Liver (tissue), 9 donors: Measurements from ENCODE around the gene SOX13. TPM values are rescaled to one million over a fixed set of nuclear protein-coding genes. Genes with fewer than 3 reads are reported as not detected.

ENCODE experiments used
- DNase-seq: peaks from one replicate; pipeline ENCODE4 v3.0.0-alpha.2; 2017; ENCODE audit warnings: low spot score
- H3K27ac ChIP-seq, 2 donors: one replicate each; pipeline ENCODE4 v1.7.0; 2013; ENCODE audit warnings: inconsistent platforms in 2 of 2, low read length in 2 of 2, control low read depth in 1 of 2, low read depth in 1 of 2, mild to moderate bottlenecking in 1 of 2
- H3K27me3 ChIP-seq, 4 donors: one replicate each; pipeline versions ENCODE4 v1.6.1 to v1.7.0; 2013; ENCODE audit warnings: low read length in 3 of 4, inconsistent platforms in 1 of 4, mild to moderate bottlenecking in 1 of 4, moderate library complexity in 1 of 4; ENCODE audit not compliant: control insufficient read depth in 4 of 4, insufficient read depth in 4 of 4
- H3K36me3 ChIP-seq, 4 donors: one replicate each; pipeline versions ENCODE4 v1.6.1 to v1.7.0; 2013; ENCODE audit warnings: low read length in 3 of 4, mild to moderate bottlenecking in 3 of 4, low read depth in 1 of 4, moderate library complexity in 1 of 4; ENCODE audit not compliant: control insufficient read depth in 4 of 4, insufficient read depth in 3 of 4
- H3K4me1 ChIP-seq, 4 donors: one replicate each; pipeline versions ENCODE4 v1.6.1 to v1.7.0; 2013; ENCODE audit warnings: low read length in 3 of 4, mild to moderate bottlenecking in 3 of 4, moderate library complexity in 1 of 4; ENCODE audit not compliant: control insufficient read depth in 4 of 4, insufficient read depth in 4 of 4
- H3K4me3 ChIP-seq, 3 donors: one replicate each; pipeline versions ENCODE4 v1.6.1 to v1.7.0; 2013; ENCODE audit warnings: low read length in 3 of 3, control low read depth in 1 of 3, low read depth in 1 of 3, mild to moderate bottlenecking in 1 of 3
- H3K9ac ChIP-seq, 2 donors: one replicate each; pipeline ENCODE4 v1.7.0; 2013; ENCODE audit warnings: low read length in 2 of 2, mild to moderate bottlenecking in 2 of 2, moderate library complexity in 2 of 2, control low read depth in 1 of 2, low read depth in 1 of 2
- H3K9me3 ChIP-seq, 4 donors: one replicate each; pipeline versions ENCODE4 v1.6.1 to v1.7.0; 2013; ENCODE audit warnings: low read length in 3 of 4; ENCODE audit not compliant: control insufficient read depth in 4 of 4
- ATF3 ChIP-seq: IDR thresholded peaks from 2 replicates; pipeline ENCODE4 v1.6.1; 2016; ENCODE audit warnings: antibody characterized with exemption
- CTCF ChIP-seq: fragments of 150-350 bp; IDR thresholded peaks from 2 replicates; pipeline ENCODE4 v1.5.1; 2017; ENCODE audit warnings: improper control_type of control experiment, low read depth, low read length; ENCODE audit not compliant: missing input control
- EGR1 ChIP-seq, 2 donors: IDR thresholded peaks; 2 replicates each; pipeline ENCODE4 v1.6.1; 2016 to 2018; ENCODE audit warnings: antibody characterized with exemption in 2 of 2, low read depth in 2 of 2
- FOXA1 ChIP-seq: IDR thresholded peaks from 2 replicates; pipeline ENCODE4 v1.6.1; 2016; ENCODE audit warnings: antibody characterized with exemption
- FOXA2 ChIP-seq: IDR thresholded peaks from 2 replicates; pipeline ENCODE4 v1.6.1; 2016; ENCODE audit warnings: antibody characterized with exemption
- GABPA ChIP-seq, 2 donors: IDR thresholded peaks in 1 of 2; conservative IDR thresholded peaks in 1 of 2; 2 replicates each; pipeline ENCODE4 v1.6.1; 2016; ENCODE audit warnings: antibody characterized with exemption in 2 of 2, mild to moderate bottlenecking in 1 of 2, moderate library complexity in 1 of 2
- HNF4A ChIP-seq, 2 donors: conservative IDR thresholded peaks; 2 replicates each; pipeline ENCODE4 v1.6.1; 2016; ENCODE audit warnings: antibody characterized with exemption in 2 of 2, mild to moderate bottlenecking in 2 of 2
- HNF4G ChIP-seq: IDR thresholded peaks from 2 replicates; pipeline ENCODE4 v1.6.1; 2016; ENCODE audit warnings: antibody characterized with exemption
- JUND ChIP-seq, 2 donors: IDR thresholded peaks; 2 replicates each; pipeline ENCODE4 v1.6.1; 2016; ENCODE audit warnings: antibody characterized with exemption in 2 of 2
- MAX ChIP-seq: IDR thresholded peaks from 2 replicates; pipeline ENCODE4 v1.6.1; 2016; ENCODE audit warnings: antibody characterized with exemption
- NR2F2 ChIP-seq: IDR thresholded peaks from 2 replicates; pipeline ENCODE4 v1.6.1; 2016; ENCODE audit warnings: antibody characterized with exemption
- RAD21 ChIP-seq, 2 donors: IDR thresholded peaks; 2 replicates each; pipeline ENCODE4 v1.6.1; 2016; ENCODE audit warnings: antibody characterized with exemption in 2 of 2, mild to moderate bottlenecking in 2 of 2
- REST ChIP-seq: IDR thresholded peaks from 2 replicates; pipeline ENCODE4 v1.6.1; 2016; ENCODE audit warnings: antibody characterized with exemption, mild to moderate bottlenecking
- RXRA ChIP-seq, 2 donors: IDR thresholded peaks; 2 replicates each; pipeline ENCODE4 v1.6.1; 2017 to 2018; ENCODE audit warnings: antibody characterized with exemption in 2 of 2, mild to moderate bottlenecking in 1 of 2
- SP1 ChIP-seq: IDR thresholded peaks from 2 replicates; pipeline ENCODE4 v1.6.1; 2018; ENCODE audit warnings: antibody characterized with exemption, mild to moderate bottlenecking
- TAF1 ChIP-seq: conservative IDR thresholded peaks from 2 replicates; pipeline ENCODE4 v1.6.1; 2016; ENCODE audit warnings: antibody characterized with exemption, mild to moderate bottlenecking
- YY1 ChIP-seq: IDR thresholded peaks from 2 replicates; pipeline ENCODE4 v1.6.1; 2016; ENCODE audit warnings: antibody characterized with exemption, mild to moderate bottlenecking
- ZBTB33 ChIP-seq: IDR thresholded peaks from 2 replicates; pipeline ENCODE4 v1.6.1; 2016; ENCODE audit warnings: antibody characterized with exemption
- WGBS: extraction: QIAGEN DNeasy Blood & Tissue Kit; methylation state at CpG from one replicate; pipeline ENCODE4 v1.1.7; 2013; 5-methylcytosine and 5-hydroxymethylcytosine counted together
- polyA plus RNA-seq, 2 donors: library from polyadenylated mRNA; stranded (reverse) in 1 of 2; unstranded in 1 of 2; fragments of 200-250 nt in 1 of 2; fragments of >200 nt in 1 of 2; fragmentation: Nextera tagmentation in 1 of 2; extraction: Ambion mirVana in 1 of 2; gene quantifications; one replicate each; pipeline versions ENCODE4 v1.2.1 to v1.2.3, GENCODE V29; 2013 to 2015
- total RNA-seq, 2 donors: library from RNA; depleted of rRNA; stranded (reverse); fragments of >200 nt; gene quantifications; one replicate each; pipeline ENCODE4 v1.2.3, GENCODE V29; 2014
- donor health status: healthy.
- donor health status: healthy.
- donor health status: healthy.
- donor health status: healthy.
- donor health status: healthy.

SOX13 gene
- total and polyA plus RNA-seq, 4 donors: 7.8 to 15.5 (median 8.7) TPM

GRCh38 chr1:204102739-204103430, 30.0 kb downstream of the SOX13 start:
- Histone ChIP-seq H3K9me3 (no peaks in the 10 kb centered on the region), H3K27ac (peak overlapping the region in 1 of 2 donors; percentile 21), H3K27me3 (no peaks in the 10 kb centered on the region), H3K9ac (no peak overlapping the region), H3K36me3 (no peaks in the 10 kb centered on the region), H3K4me1 (peaks cover 12 to 41% (median 31%) of the 10 kb centered on the region in 4 donors), H3K4me3 (no peak overlapping the region)
- WGBS: 49% methylated on average over 3 of the region's 3 CpGs
- no peak for DNase-seq
- TF ChIP-seq SP1: peak; percentile 3
- TF ChIP-seq TAF1: no peak
- no peak for TF ChIP-seq HNF4G

GRCh38 chr1:204103431-204103741, 30.5 kb downstream of the SOX13 start:
- WGBS: 85% methylated on average over 2 of the region's 2 CpGs
- no peak for TF ChIP-seq YY1
- TF ChIP-seq FOXA1: no peak
- TF ChIP-seq TAF1: no peak
- TF ChIP-seq ATF3: no peak
- TF ChIP-seq SP1: no peak
- TF ChIP-seq HNF4A (conservative IDR thresholded peaks at IDR 0.05): no peak
- TF ChIP-seq RAD21 (IDR thresholded peaks at IDR 0.05): no peak
- no peak for TF ChIP-seq ZBTB33
- no peak for TF ChIP-seq FOXA2
- no peak for TF ChIP-seq RXRA (IDR thresholded peaks at IDR 0.05)
- no peak for TF ChIP-seq NR2F2
- TF ChIP-seq HNF4G: no peak
- TF ChIP-seq EGR1 (IDR thresholded peaks at IDR 0.05; ENCODE audit: low read depth in 2 of 2): no peak
- no peak for TF ChIP-seq MAX
- no peak for TF ChIP-seq JUND (IDR thresholded peaks at IDR 0.05)
- TF ChIP-seq CTCF: no peak
- TF ChIP-seq REST: no peak
- no peak for TF ChIP-seq GABPA (IDR thresholded peaks at IDR 0.05 in 1 of 2, conservative IDR thresholded peaks at IDR 0.05 in 1 of 2)
- Histone ChIP-seq H3K27me3 (no peaks in the 10 kb centered on the region), H3K27ac (no peak overlapping the region), H3K36me3 (no peaks in the 10 kb centered on the region), H3K4me1 (peaks cover 12 to 41% (median 31%) of the 10 kb centered on the region in 4 donors), H3K4me3 (no peak overlapping the region), H3K9me3 (no peaks in the 10 kb centered on the region), H3K9ac (no peak overlapping the region)
- DNase-seq: no peak
